AG09309 (cell line): Measurements from ENCODE around the gene C8A.

Experiments
- DNase-seq: peaks from one replicate; pipeline ENCODE4 v3.0.0-alpha.2; 2010; ENCODE audit warnings: low read depth
- H3K4me3 ChIP-seq: 2 replicates; pipeline ENCODE4 v1.5.1; 2011; ENCODE audit warnings: mild to moderate bottlenecking, low read depth, low read length, moderate library complexity; ENCODE audit not compliant: control insufficient read depth
- CTCF ChIP-seq: IDR thresholded peaks from 2 replicates; pipeline ENCODE4 v1.5.1; 2011; ENCODE audit warnings: mild to moderate bottlenecking, low read depth, low read length, inconsistent platforms; ENCODE audit not compliant: insufficient read depth, control insufficient read depth; ENCODE audit errors: missing control alignments

Gene C8A

DNA sequence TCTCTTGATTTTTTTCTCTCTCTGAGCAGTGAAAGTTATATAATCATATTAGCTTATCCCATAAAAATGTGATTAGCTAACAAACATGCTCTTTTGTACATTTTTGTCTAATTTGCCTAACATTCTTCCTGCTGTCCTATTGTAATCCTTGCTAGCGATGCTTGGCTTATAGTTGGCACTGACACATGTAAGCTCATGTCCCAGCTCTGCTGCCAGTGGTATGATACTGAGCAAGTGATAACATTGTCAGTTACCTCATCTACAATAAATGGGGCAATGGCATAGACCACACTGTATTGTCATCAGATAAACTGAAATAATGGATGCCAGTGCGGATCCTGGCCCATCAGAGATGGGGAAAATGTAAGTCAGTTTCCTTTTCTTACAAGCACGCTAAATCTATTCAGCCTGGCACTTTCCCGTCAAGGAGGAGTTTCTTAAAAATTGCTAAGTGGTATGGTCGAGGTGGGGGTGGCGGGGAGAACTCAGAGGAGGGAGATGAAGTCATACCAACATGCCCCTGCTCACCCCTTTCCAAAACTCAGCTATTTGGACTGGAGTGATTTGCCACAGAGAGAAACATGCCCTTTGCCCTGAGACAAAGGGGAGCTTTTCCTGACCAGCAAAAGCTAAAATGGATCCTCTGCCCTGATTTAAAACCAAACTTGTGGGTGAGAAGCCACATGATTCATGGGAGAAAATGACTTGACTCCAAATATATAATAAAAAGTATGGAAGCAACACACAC, 36.7 kb upstream of the C8A start:
- TF ChIP-seq CTCF, result no peak
- H3K4me3 ChIP-seq, result no peak overlapping the region
- DNase-seq, result no peak

- no peak within 1 kb of the TSS for H3K4me3 ChIP-seq
- DNase-seq, result no peak
- no peak for TF ChIP-seq CTCF
These were observed 35.2 kb upstream of the C8A start, which contains the start of gene FYB2 for GRCh38 chr1:56819387-56819899. Gene FYB2 (minus strand): TSS chr1:56819404. CDS start chr1:56819290, 114 bp downstream.

DNA sequence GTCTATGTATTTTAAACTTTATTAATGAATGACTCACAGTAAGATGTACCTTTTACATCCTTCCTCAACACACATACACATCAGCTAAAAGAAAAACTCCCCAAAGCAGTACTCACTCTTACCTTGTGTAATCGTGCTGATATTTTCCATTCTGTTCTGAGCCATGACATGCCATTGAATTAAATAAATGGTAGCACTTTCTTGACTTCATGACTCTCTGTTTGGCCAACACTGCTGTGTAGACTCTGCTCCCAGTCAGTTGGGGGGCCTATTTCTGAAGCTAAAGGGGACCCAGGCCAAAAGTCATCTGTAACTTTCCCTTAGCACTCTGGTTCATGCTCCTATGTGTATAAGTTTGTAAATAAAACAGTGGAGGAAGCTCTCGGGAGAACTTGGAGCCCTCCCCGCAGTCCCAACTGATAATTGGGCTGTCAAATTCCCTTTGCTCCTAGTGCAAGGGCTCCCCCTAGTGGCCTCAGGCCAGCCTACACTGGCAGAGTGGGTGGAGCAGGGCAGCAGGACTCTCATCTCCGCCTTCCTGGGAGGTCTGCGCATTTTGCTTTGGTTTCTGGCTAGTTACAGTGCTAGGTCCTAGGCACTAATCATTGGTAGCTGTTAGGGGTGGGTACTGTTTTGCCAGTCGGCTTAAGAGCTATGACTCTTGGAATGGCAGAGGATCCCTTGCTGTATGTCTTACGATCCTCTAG, 33.7 kb upstream of the C8A start:
- DNase-seq, result no peak
- peak; percentile 99 for TF ChIP-seq CTCF
- H3K4me3 ChIP-seq, result no peak overlapping the region

DNA sequence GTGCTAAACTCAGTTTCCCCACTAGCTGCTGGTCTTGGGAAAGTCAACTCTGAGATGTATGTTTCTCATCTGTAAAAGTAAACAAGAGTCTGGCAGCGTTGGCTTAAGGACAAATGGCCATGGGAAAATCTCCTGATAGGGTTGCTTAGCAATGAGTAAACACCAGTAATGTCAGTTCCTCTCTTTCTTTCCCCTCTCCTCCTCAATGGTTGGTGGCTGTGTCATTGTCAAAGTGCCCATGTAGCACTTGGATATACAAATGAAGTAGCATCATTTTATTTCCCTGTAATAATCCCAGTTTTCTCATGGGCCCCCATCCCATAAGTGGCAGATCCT, 33.2 kb upstream of the C8A start:
- TF ChIP-seq CTCF, result no peak
- no peak for DNase-seq
- no peak overlapping the region for H3K4me3 ChIP-seq

GRCh38 chr1:56824271-56824670, 30.3 kb upstream of the C8A start:
- H3K4me3 ChIP-seq, result no peak overlapping the region
- DNase-seq, result no peak
- TF ChIP-seq CTCF, result no peak

GRCh38 chr1:56824938-56825337, 29.7 kb upstream of the C8A start:
- TF ChIP-seq CTCF, result no peak
- DNase-seq, result no peak
- no peak overlapping the region for H3K4me3 ChIP-seq
